ENCODE results near the gene INPP5D.

The INPP5D gene

GRCh38 chr2:233020454-233020853, 39.7 kb upstream of the INPP5D start:
- H3K36me3 ChIP-seq (ENCODE audit: insufficient read depth, low read length): no peaks in the 10 kb centered on the region
- no peaks in the 10 kb centered on the region for H3K4me1 ChIP-seq (ENCODE audit: control insufficient read depth, insufficient read depth, low read length, unreplicated experiment)
- no peak overlapping the region for H2AFZ ChIP-seq (ENCODE audit: low read length, unreplicated experiment)
- H3K27ac ChIP-seq (ENCODE audit: low read depth, low read length): no peak overlapping the region
- no peaks in the 10 kb centered on the region for H3K79me2 ChIP-seq (ENCODE audit: control insufficient read depth, insufficient read depth, low read length, unreplicated experiment)
- no peaks in the 10 kb centered on the region for H3K27me3 ChIP-seq (ENCODE audit: insufficient read depth, low read length)
- no peak overlapping the region for H3K4me3 ChIP-seq (ENCODE audit: low read depth, low read length)

GRCh38 chr2:233021771-233022170, 38.4 kb upstream of the INPP5D start:
- H3K4me3 ChIP-seq (ENCODE audit: low read depth, low read length): no peak overlapping the region
- no peak overlapping the region for H3K27ac ChIP-seq (ENCODE audit: low read depth, low read length)
- H2AFZ ChIP-seq (ENCODE audit: low read length, unreplicated experiment): no peak overlapping the region
- peaks cover 7% of the 10 kb centered on the region for H3K4me1 ChIP-seq (ENCODE audit: control insufficient read depth, insufficient read depth, low read length, unreplicated experiment)
- H3K27me3 ChIP-seq (ENCODE audit: insufficient read depth, low read length): no peaks in the 10 kb centered on the region
- no peaks in the 10 kb centered on the region for H3K79me2 ChIP-seq (ENCODE audit: control insufficient read depth, insufficient read depth, low read length, unreplicated experiment)
- no peaks in the 10 kb centered on the region for H3K36me3 ChIP-seq (ENCODE audit: insufficient read depth, low read length)

DNA sequence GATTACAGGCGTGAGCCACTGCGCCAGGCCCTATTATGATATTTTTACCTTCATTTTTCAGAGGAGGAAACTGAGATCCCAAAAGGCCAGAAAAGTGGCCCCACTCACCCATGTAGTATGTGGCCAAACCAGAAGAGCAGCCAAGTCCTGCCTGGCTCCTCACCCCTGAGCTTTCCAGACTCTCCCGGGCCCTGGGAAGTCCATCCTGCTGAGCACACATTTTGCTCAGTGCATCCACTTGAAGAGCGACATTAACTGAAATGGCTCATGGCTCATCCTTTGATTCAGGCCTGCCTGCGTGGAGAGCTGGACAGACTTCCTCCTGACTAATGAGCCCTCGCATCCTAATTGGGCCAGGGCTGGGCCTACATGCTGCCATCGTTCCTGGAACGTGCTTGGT, 37.6 kb upstream of the INPP5D start:
- Histone ChIP-seq H3K36me3 (ENCODE audit: insufficient read depth, low read length) (no peaks in the 10 kb centered on the region), H2AFZ (ENCODE audit: low read length, unreplicated experiment) (no peak overlapping the region), H3K27ac (ENCODE audit: low read depth, low read length) (no peak overlapping the region), H3K4me1 (ENCODE audit: control insufficient read depth, insufficient read depth, low read length, unreplicated experiment) (peaks cover 7% of the 10 kb centered on the region), H3K4me3 (ENCODE audit: low read depth, low read length) (no peak overlapping the region), H3K27me3 (ENCODE audit: insufficient read depth, low read length) (no peaks in the 10 kb centered on the region), H3K79me2 (ENCODE audit: control insufficient read depth, insufficient read depth, low read length, unreplicated experiment) (no peaks in the 10 kb centered on the region)

GRCh38 chr2:233023007-233023760, 37.0 kb upstream of the INPP5D start:
- H3K4me1 ChIP-seq (ENCODE audit: control insufficient read depth, insufficient read depth, low read length, unreplicated experiment): peaks cover 7% of the 10 kb centered on the region
- H3K27me3 ChIP-seq (ENCODE audit: insufficient read depth, low read length): no peaks in the 10 kb centered on the region
- H2AFZ ChIP-seq (ENCODE audit: low read length, unreplicated experiment): no peak overlapping the region
- H3K79me2 ChIP-seq (ENCODE audit: control insufficient read depth, insufficient read depth, low read length, unreplicated experiment): no peaks in the 10 kb centered on the region
- no peak overlapping the region for H3K27ac ChIP-seq (ENCODE audit: low read depth, low read length)
- no peak overlapping the region for H3K4me3 ChIP-seq (ENCODE audit: low read depth, low read length)
- no peaks in the 10 kb centered on the region for H3K36me3 ChIP-seq (ENCODE audit: insufficient read depth, low read length)

DNA sequence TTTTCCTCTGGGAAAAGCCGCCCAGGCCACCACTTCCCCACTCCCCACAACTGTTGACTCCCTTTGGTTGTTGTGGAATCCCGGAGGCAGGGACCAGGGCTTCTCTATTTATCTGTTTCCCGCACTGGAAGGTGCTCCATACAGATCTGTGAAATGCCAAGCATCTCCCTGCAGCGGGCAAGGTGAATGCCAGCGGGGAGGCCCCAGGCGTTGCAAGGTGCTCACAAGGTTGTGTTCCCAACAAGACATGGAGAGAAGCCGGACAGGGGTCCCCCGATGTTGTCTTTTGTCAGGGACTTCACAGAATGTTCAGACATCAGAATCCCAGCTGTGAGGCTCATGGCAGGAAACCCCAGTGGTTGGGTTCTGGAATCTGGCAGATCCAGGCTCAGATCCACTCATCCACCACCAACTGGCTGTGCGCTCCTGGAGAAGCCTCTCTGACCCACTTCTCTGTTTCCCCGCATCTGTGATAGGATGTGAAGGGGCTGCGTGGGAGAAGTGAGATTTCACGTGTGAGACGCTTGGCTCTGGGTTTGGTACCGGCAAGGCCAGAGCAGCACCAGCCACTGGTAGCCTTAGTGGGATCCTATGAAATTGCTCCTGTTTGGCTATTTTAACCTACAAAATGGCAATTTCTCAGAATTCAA, 36.3 kb upstream of the INPP5D start:
- Histone ChIP-seq H3K27ac (ENCODE audit: low read depth, low read length) (no peak overlapping the region), H3K4me3 (ENCODE audit: low read depth, low read length) (no peak overlapping the region), H3K36me3 (ENCODE audit: insufficient read depth, low read length) (no peaks in the 10 kb centered on the region), H3K79me2 (ENCODE audit: control insufficient read depth, insufficient read depth, low read length, unreplicated experiment) (no peaks in the 10 kb centered on the region), H2AFZ (ENCODE audit: low read length, unreplicated experiment) (no peak overlapping the region), H3K4me1 (ENCODE audit: control insufficient read depth, insufficient read depth, low read length, unreplicated experiment) (peaks cover 7% of the 10 kb centered on the region), H3K27me3 (ENCODE audit: insufficient read depth, low read length) (no peaks in the 10 kb centered on the region)

- Histone ChIP-seq H3K4me3 (ENCODE audit: low read depth, low read length) (no peak overlapping the region), H3K27ac (ENCODE audit: low read depth, low read length) (no peak overlapping the region), H2AFZ (ENCODE audit: low read length, unreplicated experiment) (no peak overlapping the region), H3K36me3 (ENCODE audit: insufficient read depth, low read length) (no peaks in the 10 kb centered on the region), H3K27me3 (ENCODE audit: insufficient read depth, low read length) (no peaks in the 10 kb centered on the region), H3K4me1 (ENCODE audit: control insufficient read depth, insufficient read depth, low read length, unreplicated experiment) (peaks cover 7% of the 10 kb centered on the region), H3K79me2 (ENCODE audit: control insufficient read depth, insufficient read depth, low read length, unreplicated experiment) (no peaks in the 10 kb centered on the region)
Measured at GRCh38 chr2:233025706-233026105, 34.4 kb upstream of the INPP5D start.

DNA sequence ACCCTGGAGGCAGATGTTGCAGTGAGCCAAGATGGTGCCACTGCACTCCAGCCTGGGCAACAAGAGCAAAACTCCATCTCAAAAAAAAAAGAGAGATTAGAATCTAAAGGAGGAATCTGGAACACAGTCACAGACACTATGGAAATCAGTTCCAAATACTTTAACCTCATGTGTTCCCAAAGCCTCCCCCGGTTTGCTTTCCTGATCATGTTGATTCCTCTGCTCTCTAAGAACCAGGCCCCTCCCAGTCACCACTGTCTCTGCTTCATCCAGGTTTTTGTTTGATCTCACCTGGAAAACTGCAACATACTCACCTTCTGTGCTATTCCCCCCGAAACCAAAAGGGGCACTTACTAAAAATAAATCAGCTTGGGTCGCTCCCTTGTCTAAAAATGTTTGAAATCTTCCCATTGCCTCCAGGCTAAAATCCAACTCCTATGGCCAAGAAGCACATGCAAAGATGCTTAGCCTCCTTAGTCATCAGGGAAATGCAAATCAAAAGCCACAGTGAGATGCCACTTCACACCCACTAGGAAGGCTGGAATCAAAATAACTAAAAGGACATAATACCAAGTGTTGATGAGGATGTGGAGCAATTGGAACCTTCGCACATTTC, 33.8 kb upstream of the INPP5D start:
- Histone ChIP-seq H2AFZ (ENCODE audit: low read length, unreplicated experiment) (no peak overlapping the region), H3K36me3 (ENCODE audit: insufficient read depth, low read length) (no peaks in the 10 kb centered on the region), H3K4me3 (ENCODE audit: low read depth, low read length) (no peak overlapping the region), H3K4me1 (ENCODE audit: control insufficient read depth, insufficient read depth, low read length, unreplicated experiment) (peaks cover 7% of the 10 kb centered on the region), H3K79me2 (ENCODE audit: control insufficient read depth, insufficient read depth, low read length, unreplicated experiment) (no peaks in the 10 kb centered on the region), H3K27ac (ENCODE audit: low read depth, low read length) (no peak overlapping the region), H3K27me3 (ENCODE audit: insufficient read depth, low read length) (no peaks in the 10 kb centered on the region)

GRCh38 chr2:233029321-233029720, 30.8 kb upstream of the INPP5D start:
- Histone ChIP-seq H3K36me3 (ENCODE audit: insufficient read depth, low read length) (no peaks in the 10 kb centered on the region), H3K4me3 (ENCODE audit: low read depth, low read length) (no peak overlapping the region), H3K27me3 (ENCODE audit: insufficient read depth, low read length) (no peaks in the 10 kb centered on the region), H2AFZ (ENCODE audit: low read length, unreplicated experiment) (no peak overlapping the region), H3K27ac (ENCODE audit: low read depth, low read length) (no peak overlapping the region), H3K4me1 (ENCODE audit: control insufficient read depth, insufficient read depth, low read length, unreplicated experiment) (peaks cover 19% of the 10 kb centered on the region), H3K79me2 (ENCODE audit: control insufficient read depth, insufficient read depth, low read length, unreplicated experiment) (no peaks in the 10 kb centered on the region)

DNA sequence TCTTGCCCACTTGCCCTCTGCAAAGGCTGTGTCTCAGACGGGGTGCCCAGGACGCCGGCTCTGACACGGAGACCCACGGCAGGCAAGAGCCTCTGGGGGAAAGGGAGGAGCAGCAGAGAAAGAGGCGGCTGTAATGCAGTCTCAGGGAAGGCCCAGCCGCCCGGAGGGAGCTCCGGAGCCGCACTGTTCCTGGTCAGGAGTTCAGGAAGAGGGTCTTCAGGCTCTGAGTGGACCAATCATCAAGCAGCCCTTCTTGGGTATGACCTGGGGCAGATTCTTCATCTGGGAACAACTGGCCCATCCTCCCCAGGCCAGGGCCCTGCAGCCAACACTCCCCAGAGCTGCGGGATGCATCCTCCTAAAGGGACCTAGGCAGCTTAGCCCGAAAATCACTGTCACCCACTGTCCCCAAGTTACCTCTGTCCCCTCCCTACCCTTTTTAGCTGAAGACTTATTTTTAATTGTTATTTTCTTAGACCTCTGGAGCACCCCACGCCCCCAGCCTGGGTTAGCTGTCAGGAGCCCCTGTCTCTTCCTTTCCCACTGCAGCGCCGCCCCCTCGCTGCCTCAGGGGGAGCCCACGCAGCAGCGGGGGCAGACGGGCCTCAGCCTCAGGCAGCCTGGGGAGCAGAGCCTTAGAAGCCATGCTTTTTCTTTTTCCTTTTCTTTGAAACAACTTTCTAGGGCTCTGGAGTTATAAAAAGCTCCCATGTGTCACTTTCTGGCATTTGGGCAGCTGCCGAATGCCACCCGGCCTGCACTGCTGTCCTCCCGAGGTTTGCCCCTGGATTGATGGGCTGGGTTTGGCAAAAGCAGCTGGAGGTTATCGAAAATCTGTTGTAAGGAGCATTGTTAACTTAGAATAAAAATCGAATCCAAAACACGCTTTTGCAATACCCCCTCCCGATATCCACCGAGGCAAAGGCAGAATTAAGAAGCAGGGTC, 28.3 kb upstream of the INPP5D start:
- no peak overlapping the region for H3K4me3 ChIP-seq (ENCODE audit: low read depth, low read length)
- no peaks in the 10 kb centered on the region for H3K36me3 ChIP-seq (ENCODE audit: insufficient read depth, low read length)
- peaks cover 16% of the 10 kb centered on the region for H3K4me1 ChIP-seq (ENCODE audit: control insufficient read depth, insufficient read depth, low read length, unreplicated experiment)
- no peaks in the 10 kb centered on the region for H3K79me2 ChIP-seq (ENCODE audit: control insufficient read depth, insufficient read depth, low read length, unreplicated experiment)
- no peak overlapping the region for H3K27ac ChIP-seq (ENCODE audit: low read depth, low read length)
- H2AFZ ChIP-seq (ENCODE audit: low read length, unreplicated experiment): no peak overlapping the region
- H3K27me3 ChIP-seq (ENCODE audit: insufficient read depth, low read length): no peaks in the 10 kb centered on the region

GRCh38 chr2:233032551-233033320, 27.4 kb upstream of the INPP5D start, which contains the start of gene NEU2:
TSS of gene NEU2 (plus strand) at chr2:233032672. CDS start at chr2:233032672, 0 bp downstream.
- Histone ChIP-seq H3K79me2 (ENCODE audit: control insufficient read depth, insufficient read depth, low read length, unreplicated experiment) (no peaks in the 10 kb centered on the region), H3K4me3 (ENCODE audit: low read depth, low read length) (no peak within 1 kb of the TSS)

More at GRCh38 chr2:233032551-233033320, 27.4 kb upstream of the INPP5D start, which contains the start of gene NEU2:
- no peak within 1 kb of the TSS for H3K27ac ChIP-seq (ENCODE audit: low read depth, low read length)
- no peaks in the 10 kb centered on the region for H3K36me3 ChIP-seq (ENCODE audit: insufficient read depth, low read length)
- H3K4me1 ChIP-seq (ENCODE audit: control insufficient read depth, insufficient read depth, low read length, unreplicated experiment): peaks cover 18% of the 10 kb centered on the region
- no peak within 1 kb of the TSS for H2AFZ ChIP-seq (ENCODE audit: low read length, unreplicated experiment)
- H3K27me3 ChIP-seq (ENCODE audit: insufficient read depth, low read length): no peaks in the 10 kb centered on the region
